ENCODE data around the gene CLNS1A.
"Not testable (repeated sequence)": the region's sequence is repeated elsewhere in the genome, so short reads cannot be mapped to it uniquely, and the experiment has no call there.

Gene CLNS1A

GRCh38 chr11:77619576-77620198 is 17.9 kb downstream of the CLNS1A start:
- DNase-seq (ENCODE audit: low read depth), result no peak

- no peak for DNase-seq (ENCODE audit: low read depth)
Observed at GRCh38 chr11:77617892-77618291, 19.7 kb downstream of the CLNS1A start.

- no peak for DNase-seq (ENCODE audit: low read depth)
Observed at GRCh38 chr11:77611921-77612320, 25.7 kb downstream of the CLNS1A start.

- no peak for DNase-seq (ENCODE audit: low read depth)
Observed at GRCh38 chr11:77609234-77609633, 28.4 kb downstream of the CLNS1A start.

- DNase-seq (ENCODE audit: low read depth), result no peak
Observed at GRCh38 chr11:77604281-77604680, 33.3 kb downstream of the CLNS1A start.

GRCh38 chr11:77602381-77603088 is 35.1 kb downstream of the CLNS1A start:
- no peak for DNase-seq (ENCODE audit: low read depth)

GRCh38 chr11:77598195-77598594 is 39.4 kb downstream of the CLNS1A start:
- no peak for DNase-seq (ENCODE audit: low read depth)

- DNase-seq (ENCODE audit: low read depth), result no peak
Observed at GRCh38 chr11:77596626-77597025, 41.0 kb downstream of the CLNS1A start.

- no peak for DNase-seq (ENCODE audit: low read depth)
Observed at GRCh38 chr11:77593883-77594282, 43.7 kb downstream of the CLNS1A start.

GRCh38 chr11:77592727-77593126 is 44.9 kb downstream of the CLNS1A start:
- no peak for DNase-seq (ENCODE audit: low read depth)

- DNase-seq (ENCODE audit: low read depth), result no peak
Observed at GRCh38 chr11:77590194-77590782, 47.3 kb downstream of the CLNS1A start.

GRCh38 chr11:77589521-77590193 is 47.9 kb downstream of the CLNS1A start, which contains the start of gene AQP11:
AQP11 (plus strand) TSS chr11:77589953; CDS start chr11:77589993, 40 bp downstream.
- peak; percentile 40 for DNase-seq (ENCODE audit: low read depth)

GRCh38 chr11:77589181-77589520 is 48.4 kb downstream of the CLNS1A start:
- no peak for DNase-seq (ENCODE audit: low read depth)

- DNase-seq (ENCODE audit: low read depth), result no peak
Observed at GRCh38 chr11:77580712-77581337, 56.8 kb downstream of the CLNS1A start.

- not testable (repeated sequence) for DNase-seq (ENCODE audit: low read depth)
Observed at GRCh38 chr11:77575428-77575827, 62.2 kb downstream of the CLNS1A start.

GRCh38 chr11:77570896-77571295 is 66.7 kb downstream of the CLNS1A start:
- not testable (repeated sequence) for DNase-seq (ENCODE audit: low read depth)

- no peak for DNase-seq (ENCODE audit: low read depth)
Observed at GRCh38 chr11:77569676-77570070, 67.9 kb downstream of the CLNS1A start.

- no peak for DNase-seq (ENCODE audit: low read depth)
Observed at GRCh38 chr11:77568916-77569675, 68.5 kb downstream of the CLNS1A start.

- no peak for DNase-seq (ENCODE audit: low read depth)
Observed at GRCh38 chr11:77568306-77568705, 69.3 kb downstream of the CLNS1A start.

All from stimulated activated CD8-positive, alpha-beta memory T cell treated with anti-CD3 and anti-CD28 coated beads, Interleukin-12 subunit alpha, Interleukin-12 subunit beta, amount 100 ng/mL, for 4 hours (primary cell).